Right atrium auricular region (tissue), 2 donors: ENCODE data around the gene CORO2A. TPM values are rescaled to one million over a fixed set of nuclear protein-coding genes. Genes with fewer than 3 reads are reported as not detected.

Experiments
- DNase-seq: peaks from one replicate; pipeline ENCODE4 v3.0.0-alpha.2; 2019; ENCODE audit warnings: low spot score
- H3K27ac ChIP-seq, 2 donors: fragments of 200-600 bp; sonication (generic); 1 replicate in 1 of 2; 2 replicates in 1 of 2; pipeline ENCODE4 v1.5.1; 2016 to 2019
- H3K27me3 ChIP-seq, 2 donors: fragments of 200-600 bp; sonication (generic); one replicate each; pipeline versions ENCODE4 v1.5.1 to v1.6.0; 2017 to 2019
- H3K36me3 ChIP-seq: fragments of 200-600 bp; sonication (generic); one replicate; pipeline ENCODE4 v1.5.1; 2016
- H3K4me1 ChIP-seq, 2 donors: fragments of 200-600 bp; sonication (generic); one replicate each; pipeline versions ENCODE4 v1.5.1 to v1.6.0; 2017 to 2019
- H3K4me3 ChIP-seq, 2 donors: fragments of 200-600 bp; sonication (generic); 1 replicate in 1 of 2; 2 replicates in 1 of 2; pipeline ENCODE4 v1.5.1; 2017 to 2019; ENCODE audit warnings: mild to moderate bottlenecking in 1 of 2, moderate library complexity in 1 of 2
- H3K9me3 ChIP-seq, 2 donors: fragments of 200-600 bp; sonication (generic); one replicate each; pipeline ENCODE4 v1.5.1; 2019
- total RNA-seq, 2 donors: library from RNA; depleted of rRNA; stranded (reverse); fragments of >200 nt; gene quantifications; one replicate each; pipeline ENCODE4 v1.1.0, GENCODE V29; 2016
- TF ChIP-seq, protein P1 (sequence below), 2 donors: fragments of 200-600 bp; sonication (generic); IDR thresholded peaks; one replicate each; pipeline ENCODE4 v1.5.1; 2019; ENCODE audit warnings: antibody characterized with exemption in 2 of 2

CORO2A gene
- total RNA-seq, 2 donors from 2014 or later, result 0.39 to 0.44 TPM

DNA sequence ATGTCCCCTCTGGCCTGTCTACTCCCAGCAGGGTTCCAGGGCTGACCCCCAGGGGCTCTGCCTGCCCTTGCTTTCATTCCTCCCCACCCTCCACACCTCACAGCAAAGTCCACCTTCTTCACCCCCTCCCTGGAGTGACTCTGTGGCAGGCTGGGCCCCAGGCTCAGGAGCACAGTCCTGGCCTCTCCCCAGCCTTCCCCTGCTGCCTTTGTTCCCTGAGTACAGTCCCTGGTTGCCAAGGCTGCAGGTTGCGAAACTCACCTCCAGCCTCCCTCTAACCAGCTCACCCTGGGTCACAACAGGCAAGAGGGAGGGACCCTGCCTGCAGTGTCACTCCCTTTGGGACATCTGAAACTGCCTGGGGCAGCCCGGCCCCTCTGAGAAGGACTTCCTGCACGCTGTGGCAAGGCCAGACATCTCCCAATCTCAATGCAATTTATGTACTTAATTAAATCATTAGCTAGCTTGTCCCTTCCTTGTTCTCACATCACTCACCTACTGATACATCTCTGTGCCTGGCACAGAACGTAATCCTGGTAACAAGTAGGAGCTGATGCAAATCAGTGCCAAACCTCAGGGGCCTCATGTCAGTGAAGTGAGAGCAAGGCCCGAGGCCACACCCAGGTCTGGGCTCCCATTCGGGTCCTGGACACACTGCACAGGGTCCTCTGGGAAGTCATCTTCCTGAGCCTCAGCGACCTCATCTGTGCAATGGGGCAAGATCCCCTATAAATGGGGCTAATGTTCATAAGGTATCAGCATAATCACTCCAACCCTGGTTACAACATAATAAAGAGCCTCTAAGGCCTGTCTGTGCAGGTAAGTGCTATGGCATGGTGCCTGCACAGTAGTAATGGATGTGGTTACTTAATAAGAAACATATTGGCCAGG is 46.1 kb downstream of the CORO2A start:
- Histone ChIP-seq H3K27ac (no peak overlapping the region), H3K27me3 (no peaks in the 10 kb centered on the region), H3K9me3 (no peaks in the 10 kb centered on the region), H3K4me1 (no peaks in the 10 kb centered on the region), H3K4me3 (no peak overlapping the region), H3K36me3 (no peaks in the 10 kb centered on the region)
- TF ChIP-seq, protein P1, sequence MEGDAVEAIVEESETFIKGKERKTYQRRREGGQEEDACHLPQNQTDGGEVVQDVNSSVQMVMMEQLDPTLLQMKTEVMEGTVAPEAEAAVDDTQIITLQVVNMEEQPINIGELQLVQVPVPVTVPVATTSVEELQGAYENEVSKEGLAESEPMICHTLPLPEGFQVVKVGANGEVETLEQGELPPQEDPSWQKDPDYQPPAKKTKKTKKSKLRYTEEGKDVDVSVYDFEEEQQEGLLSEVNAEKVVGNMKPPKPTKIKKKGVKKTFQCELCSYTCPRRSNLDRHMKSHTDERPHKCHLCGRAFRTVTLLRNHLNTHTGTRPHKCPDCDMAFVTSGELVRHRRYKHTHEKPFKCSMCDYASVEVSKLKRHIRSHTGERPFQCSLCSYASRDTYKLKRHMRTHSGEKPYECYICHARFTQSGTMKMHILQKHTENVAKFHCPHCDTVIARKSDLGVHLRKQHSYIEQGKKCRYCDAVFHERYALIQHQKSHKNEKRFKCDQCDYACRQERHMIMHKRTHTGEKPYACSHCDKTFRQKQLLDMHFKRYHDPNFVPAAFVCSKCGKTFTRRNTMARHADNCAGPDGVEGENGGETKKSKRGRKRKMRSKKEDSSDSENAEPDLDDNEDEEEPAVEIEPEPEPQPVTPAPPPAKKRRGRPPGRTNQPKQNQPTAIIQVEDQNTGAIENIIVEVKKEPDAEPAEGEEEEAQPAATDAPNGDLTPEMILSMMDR (IDR thresholded peaks at IDR 0.05), result no peak
- DNase-seq, result no peak

DNA sequence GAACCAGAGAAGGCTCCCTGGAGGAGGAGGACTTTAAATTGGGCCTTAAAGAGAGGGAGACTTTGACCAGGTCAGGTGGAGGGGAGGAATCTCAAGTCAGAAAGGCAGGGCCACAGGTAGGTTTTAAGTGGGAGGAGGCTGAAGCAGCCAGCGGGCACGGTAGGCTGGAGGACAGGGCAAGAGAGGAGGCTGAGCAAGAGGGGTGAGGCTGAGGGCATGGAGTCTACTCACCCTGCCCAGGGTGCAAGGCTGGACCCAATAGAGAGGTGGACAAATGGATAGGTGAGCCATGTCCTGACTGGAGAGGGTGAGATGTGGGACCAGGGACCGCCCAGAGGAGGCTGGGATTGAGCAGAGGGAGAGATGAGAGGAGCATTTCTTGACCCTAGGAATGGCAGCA is 47.8 kb downstream of the CORO2A start:
- TF ChIP-seq, protein P1 (IDR thresholded peaks at IDR 0.05), result no peak
- Histone ChIP-seq H3K9me3 (no peaks in the 10 kb centered on the region), H3K4me1 (no peaks in the 10 kb centered on the region), H3K4me3 (no peak overlapping the region), H3K27ac (no peak overlapping the region), H3K27me3 (no peaks in the 10 kb centered on the region), H3K36me3 (no peaks in the 10 kb centered on the region)
- DNase-seq, result no peak

DNA sequence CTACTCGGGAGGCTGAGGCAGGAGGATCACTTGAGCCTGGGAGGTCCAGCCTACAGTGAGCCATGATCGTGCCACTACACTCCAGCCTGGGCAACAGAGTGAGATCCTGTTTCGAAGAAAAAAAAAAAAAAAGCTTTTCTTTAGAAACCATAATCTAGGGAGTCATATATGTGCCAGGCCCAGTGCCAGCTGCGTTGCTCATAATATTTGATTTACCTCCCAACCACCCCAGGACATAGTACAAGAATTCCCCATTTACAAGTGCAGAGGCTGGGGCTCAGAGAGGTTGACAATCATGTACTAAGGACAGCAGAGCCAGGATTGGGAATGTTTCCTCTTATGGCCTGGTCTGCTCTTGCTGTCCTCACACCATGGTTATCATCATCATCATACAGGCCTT is 48.4 kb downstream of the CORO2A start:
- no peaks in the 10 kb centered on the region for H3K36me3 ChIP-seq
- no peak for DNase-seq
- H3K27ac ChIP-seq, result no peak overlapping the region
- TF ChIP-seq, protein P1 (IDR thresholded peaks at IDR 0.05), result no peak
- H3K4me3 ChIP-seq, result no peak overlapping the region
- no peaks in the 10 kb centered on the region for H3K9me3 ChIP-seq
- no peaks in the 10 kb centered on the region for H3K4me1 ChIP-seq
- H3K27me3 ChIP-seq, result no peaks in the 10 kb centered on the region

DNA sequence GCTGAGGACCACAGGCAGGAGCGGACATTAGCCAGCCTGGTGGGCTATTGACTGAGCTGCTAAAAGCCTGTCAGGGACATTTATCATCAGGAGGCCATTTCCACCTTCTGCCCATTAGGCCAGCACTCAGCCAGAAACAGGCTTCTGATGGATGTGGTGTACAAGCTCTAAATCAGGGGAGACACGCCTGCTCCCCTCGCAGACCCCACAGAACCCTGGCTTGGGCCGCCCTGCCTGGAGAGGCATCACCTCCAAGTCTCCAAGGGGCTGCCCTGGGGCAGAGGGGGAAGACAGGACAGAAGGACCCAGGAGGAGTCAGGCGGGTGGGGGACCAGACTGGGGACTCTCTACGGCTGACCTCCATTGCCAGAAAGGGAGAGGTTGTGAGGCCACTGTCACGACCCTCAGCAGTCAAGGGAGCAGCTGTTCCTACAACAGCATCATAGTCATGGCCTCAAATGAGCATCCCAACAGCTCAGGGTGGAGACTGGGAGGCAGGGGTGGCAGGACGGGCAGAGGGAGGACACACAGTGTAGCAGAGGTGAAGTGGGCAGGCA is 49.4 kb downstream of the CORO2A start:
- Histone ChIP-seq H3K4me3 (no peak overlapping the region), H3K27ac (no peak overlapping the region), H3K4me1 (no peaks in the 10 kb centered on the region), H3K9me3 (no peaks in the 10 kb centered on the region), H3K27me3 (no peaks in the 10 kb centered on the region), H3K36me3 (no peaks in the 10 kb centered on the region)
- TF ChIP-seq, protein P1 (IDR thresholded peaks at IDR 0.05), result no peak
- DNase-seq, result no peak

DNA sequence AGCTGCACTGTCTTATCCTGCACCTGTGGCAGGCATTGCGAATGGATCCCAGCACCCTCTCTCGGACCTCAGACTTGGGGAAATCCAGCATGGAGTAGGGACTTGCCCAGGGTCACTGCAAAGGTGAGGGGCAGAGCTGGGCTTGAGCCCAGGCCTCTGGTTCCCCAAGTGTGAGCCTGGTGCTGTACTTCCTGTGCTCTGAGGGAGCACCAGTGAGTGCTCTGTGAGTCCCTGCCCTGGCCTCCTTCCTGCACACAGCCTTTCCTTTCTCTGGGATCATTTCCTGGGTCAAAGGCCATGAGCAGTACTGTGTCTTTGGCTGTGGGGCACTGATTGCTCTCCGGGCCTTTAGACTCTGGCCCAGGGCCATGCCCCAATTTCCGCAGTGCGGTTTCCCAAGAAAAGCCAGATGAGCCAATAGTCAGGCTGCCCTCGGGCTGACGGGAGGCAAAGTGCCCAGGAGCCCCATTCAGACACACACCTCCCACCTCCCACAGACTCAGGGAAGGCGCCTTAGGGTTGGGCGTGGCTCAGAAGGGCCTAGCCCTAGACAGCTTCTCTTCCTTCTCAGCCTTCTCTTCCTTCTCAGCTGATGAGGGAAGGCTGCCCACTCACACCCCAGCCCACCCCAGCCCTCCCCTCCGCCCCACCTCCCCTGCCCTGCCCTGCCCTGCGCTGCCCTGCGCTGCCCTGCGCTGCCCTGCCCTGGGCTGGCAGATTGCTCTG is 50.1 kb downstream of the CORO2A start:
- H3K27me3 ChIP-seq, result no peaks in the 10 kb centered on the region
- no peaks in the 10 kb centered on the region for H3K9me3 ChIP-seq
- no peaks in the 10 kb centered on the region for H3K4me1 ChIP-seq
- no peak overlapping the region for H3K27ac ChIP-seq
- TF ChIP-seq, protein P1 (IDR thresholded peaks at IDR 0.05), result no peak
- DNase-seq, result no peak
- H3K36me3 ChIP-seq, result no peaks in the 10 kb centered on the region
- H3K4me3 ChIP-seq, result no peak overlapping the region
